ENCODE data around the gene LRRC27.

LRRC27 gene

GRCh38 chr10:132364594-132364970, 32.6 kb downstream of the LRRC27 start:
- no peak for TF ChIP-seq CTCF (IDR thresholded peaks at IDR 0.05; ENCODE audit: insufficient read depth, low read depth, low read length, missing control alignments)

GRCh38 chr10:132365102-132365501, 33.1 kb downstream of the LRRC27 start:
- no peak for TF ChIP-seq CTCF (IDR thresholded peaks at IDR 0.05; ENCODE audit: insufficient read depth, low read depth, low read length, missing control alignments)
- H3K4me3 ChIP-seq (ENCODE audit: low read length), result no peak overlapping the region
- no peak for DNase-seq (ENCODE audit: low read depth)

More at GRCh38 chr10:132364594-132364970, 32.6 kb downstream of the LRRC27 start:
- H3K4me3 ChIP-seq (ENCODE audit: low read length), result no peak overlapping the region
- DNase-seq (ENCODE audit: low read depth), result peak; percentile 39

GRCh38 chr10:132366006-132366405, 34.0 kb downstream of the LRRC27 start:
- no peak overlapping the region for H3K4me3 ChIP-seq (ENCODE audit: low read length)
- no peak for TF ChIP-seq CTCF (IDR thresholded peaks at IDR 0.05; ENCODE audit: insufficient read depth, low read depth, low read length, missing control alignments)
- DNase-seq (ENCODE audit: low read depth), result no peak

- no peak overlapping the region for H3K4me3 ChIP-seq (ENCODE audit: low read length)
- TF ChIP-seq CTCF (IDR thresholded peaks at IDR 0.05; ENCODE audit: insufficient read depth, low read depth, low read length, missing control alignments), result no peak
- no peak for DNase-seq (ENCODE audit: low read depth)
Measured at GRCh38 chr10:132366499-132366898, 34.5 kb downstream of the LRRC27 start.

GRCh38 chr10:132368391-132368790, 36.4 kb downstream of the LRRC27 start:
- no peak for DNase-seq (ENCODE audit: low read depth)
- no peak for TF ChIP-seq CTCF (IDR thresholded peaks at IDR 0.05; ENCODE audit: insufficient read depth, low read depth, low read length, missing control alignments)
- no peak overlapping the region for H3K4me3 ChIP-seq (ENCODE audit: low read length)

GRCh38 chr10:132368881-132369635, 37.1 kb downstream of the LRRC27 start:
- DNase-seq (ENCODE audit: low read depth), result peak; percentile 9
- TF ChIP-seq CTCF (IDR thresholded peaks at IDR 0.05; ENCODE audit: insufficient read depth, low read depth, low read length, missing control alignments), result no peak
- H3K4me3 ChIP-seq (ENCODE audit: low read length), result no peak overlapping the region

GRCh38 chr10:132369636-132370185, 37.7 kb downstream of the LRRC27 start:
- DNase-seq (ENCODE audit: low read depth), result no peak
- TF ChIP-seq CTCF (IDR thresholded peaks at IDR 0.05; ENCODE audit: insufficient read depth, low read depth, low read length, missing control alignments), result no peak
- H3K4me3 ChIP-seq (ENCODE audit: low read length), result no peak overlapping the region
